Peyer's patch (tissue), 4 donors: ENCODE results near the gene GPN2.

Source experiments
- POLR2A ChIP-seq, 2 donors: fragments of 450-650 bp; IDR thresholded peaks; one replicate each; pipeline ENCODE4 v1.5.1; 2017; ENCODE audit warnings: antibody characterized with exemption in 2 of 2, mild to moderate bottlenecking in 2 of 2, moderate library complexity in 2 of 2
- TF ChIP-seq, protein P1 (sequence below), 6 experiments: fragments of 450-650 bp in 4 of 6; fragments of 200-600 bp in 2 of 6; sonication (generic) in 1 of 6; IDR thresholded peaks; one replicate each; pipeline ENCODE4 v1.5.1; 2017 to 2019; ENCODE audit warnings: antibody characterized with exemption in 6 of 6, mild to moderate bottlenecking in 3 of 6, moderate library complexity in 1 of 6

DNA sequence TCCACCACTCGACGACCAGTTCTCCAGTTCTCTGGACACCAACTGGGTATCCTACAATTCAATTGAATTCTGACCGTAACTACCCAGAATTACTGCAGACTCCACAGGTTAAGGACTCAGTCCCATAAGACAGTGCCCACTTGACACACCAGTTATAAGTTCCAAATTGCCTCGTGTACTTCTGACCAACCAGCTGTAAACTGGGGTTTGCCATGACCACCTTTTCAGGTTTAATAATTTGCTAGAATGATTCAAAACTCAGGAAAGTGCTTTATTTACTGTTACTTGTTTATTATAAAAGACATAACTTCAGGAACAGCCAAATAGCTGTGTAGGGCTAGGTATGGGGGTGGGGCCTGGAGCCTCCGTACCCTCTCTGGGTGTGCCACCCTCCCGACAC is 46.7 kb upstream of the GPN2 start:
- TF ChIP-seq POLR2A (IDR thresholded peaks at IDR 0.05): no peak
- TF ChIP-seq, protein P1, sequence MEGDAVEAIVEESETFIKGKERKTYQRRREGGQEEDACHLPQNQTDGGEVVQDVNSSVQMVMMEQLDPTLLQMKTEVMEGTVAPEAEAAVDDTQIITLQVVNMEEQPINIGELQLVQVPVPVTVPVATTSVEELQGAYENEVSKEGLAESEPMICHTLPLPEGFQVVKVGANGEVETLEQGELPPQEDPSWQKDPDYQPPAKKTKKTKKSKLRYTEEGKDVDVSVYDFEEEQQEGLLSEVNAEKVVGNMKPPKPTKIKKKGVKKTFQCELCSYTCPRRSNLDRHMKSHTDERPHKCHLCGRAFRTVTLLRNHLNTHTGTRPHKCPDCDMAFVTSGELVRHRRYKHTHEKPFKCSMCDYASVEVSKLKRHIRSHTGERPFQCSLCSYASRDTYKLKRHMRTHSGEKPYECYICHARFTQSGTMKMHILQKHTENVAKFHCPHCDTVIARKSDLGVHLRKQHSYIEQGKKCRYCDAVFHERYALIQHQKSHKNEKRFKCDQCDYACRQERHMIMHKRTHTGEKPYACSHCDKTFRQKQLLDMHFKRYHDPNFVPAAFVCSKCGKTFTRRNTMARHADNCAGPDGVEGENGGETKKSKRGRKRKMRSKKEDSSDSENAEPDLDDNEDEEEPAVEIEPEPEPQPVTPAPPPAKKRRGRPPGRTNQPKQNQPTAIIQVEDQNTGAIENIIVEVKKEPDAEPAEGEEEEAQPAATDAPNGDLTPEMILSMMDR (IDR thresholded peaks at IDR 0.05): no peak
